D721Med (cell line): ENCODE measurements around the gene YEATS4.
A peak's percentile ranks its signal among the peaks of the same experiment; 100 is the strongest.

ENCODE experiments used
- DNase-seq: peaks from one replicate; pipeline ENCODE4 v3.0.0; 2011; ENCODE audit warnings: low spot score; ENCODE audit not compliant: insufficient read length
- FAIRE-seq: peaks from 2 replicates; lab custom pipeline; 2011; peaks lifted over from hg19 to GRCh38; lab: Jason Lieb, UNC
- TF ChIP-seq, protein P1 (sequence below): IDR thresholded peaks from 2 replicates; pipeline ENCODE4 v1.5.1; 2012; ENCODE audit warnings: mild to moderate bottlenecking, control low read depth; ENCODE audit not compliant: insufficient read depth; ENCODE audit errors: missing control alignments

The YEATS4 gene

DNA sequence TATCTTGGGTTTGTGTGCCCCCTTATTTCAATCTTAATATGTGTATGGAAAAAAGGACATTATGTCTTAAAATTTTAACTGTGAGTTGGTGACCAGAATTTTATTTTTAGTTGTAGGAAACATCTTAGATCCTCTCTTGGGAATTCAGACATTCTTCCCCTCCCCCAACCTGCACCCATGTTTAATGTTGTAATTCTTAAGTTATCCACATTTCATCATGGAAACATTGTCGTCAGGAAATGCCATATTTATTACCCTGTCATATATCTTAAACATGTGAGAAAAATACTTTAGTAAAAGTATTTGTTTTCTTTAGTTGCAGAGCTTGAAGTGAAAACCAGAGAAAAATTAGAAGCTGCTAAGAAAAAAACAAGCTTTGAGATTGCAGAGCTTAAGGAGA, 30.3 kb downstream of the YEATS4 start:
- DNase-seq (no peak), FAIRE-seq (no peak)
- TF ChIP-seq, protein P1, sequence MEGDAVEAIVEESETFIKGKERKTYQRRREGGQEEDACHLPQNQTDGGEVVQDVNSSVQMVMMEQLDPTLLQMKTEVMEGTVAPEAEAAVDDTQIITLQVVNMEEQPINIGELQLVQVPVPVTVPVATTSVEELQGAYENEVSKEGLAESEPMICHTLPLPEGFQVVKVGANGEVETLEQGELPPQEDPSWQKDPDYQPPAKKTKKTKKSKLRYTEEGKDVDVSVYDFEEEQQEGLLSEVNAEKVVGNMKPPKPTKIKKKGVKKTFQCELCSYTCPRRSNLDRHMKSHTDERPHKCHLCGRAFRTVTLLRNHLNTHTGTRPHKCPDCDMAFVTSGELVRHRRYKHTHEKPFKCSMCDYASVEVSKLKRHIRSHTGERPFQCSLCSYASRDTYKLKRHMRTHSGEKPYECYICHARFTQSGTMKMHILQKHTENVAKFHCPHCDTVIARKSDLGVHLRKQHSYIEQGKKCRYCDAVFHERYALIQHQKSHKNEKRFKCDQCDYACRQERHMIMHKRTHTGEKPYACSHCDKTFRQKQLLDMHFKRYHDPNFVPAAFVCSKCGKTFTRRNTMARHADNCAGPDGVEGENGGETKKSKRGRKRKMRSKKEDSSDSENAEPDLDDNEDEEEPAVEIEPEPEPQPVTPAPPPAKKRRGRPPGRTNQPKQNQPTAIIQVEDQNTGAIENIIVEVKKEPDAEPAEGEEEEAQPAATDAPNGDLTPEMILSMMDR = no peak

DNA sequence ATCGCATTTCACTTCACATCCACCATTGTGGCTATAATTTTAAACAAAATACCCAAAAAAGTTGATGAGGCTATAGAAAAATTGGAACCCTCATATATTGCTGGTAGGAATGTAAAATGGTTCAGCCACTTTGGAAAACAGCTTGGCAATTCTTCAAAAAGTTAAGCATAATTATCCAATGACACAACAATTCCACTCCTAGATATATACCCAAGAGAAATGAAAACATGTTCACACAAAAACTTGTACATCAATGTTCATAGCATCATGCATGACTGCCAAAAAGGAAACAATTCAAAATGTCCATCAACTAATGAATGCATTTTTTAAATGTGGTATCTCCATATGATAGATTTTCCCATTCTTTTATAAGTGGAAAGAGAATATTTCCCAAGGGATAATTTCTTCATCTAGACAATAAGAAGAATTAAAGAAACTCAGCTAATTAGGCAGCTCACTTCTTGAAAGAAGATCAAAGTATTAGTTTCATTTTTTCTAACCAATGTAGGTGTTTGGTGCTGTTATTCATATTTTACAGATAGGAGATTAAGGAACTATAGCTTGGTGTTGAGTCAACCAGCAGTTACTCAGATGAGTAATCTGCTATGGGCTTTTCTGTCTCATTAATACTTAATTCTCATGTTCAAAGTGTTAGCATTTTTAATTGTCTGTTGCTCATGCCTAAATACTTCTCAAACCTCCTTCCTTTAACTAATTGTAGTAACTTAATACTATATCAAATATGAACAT, 32.8 kb downstream of the YEATS4 start:
- TF ChIP-seq, protein P1 = no peak
- DNase-seq (no peak), FAIRE-seq (peak; percentile 58)

DNA sequence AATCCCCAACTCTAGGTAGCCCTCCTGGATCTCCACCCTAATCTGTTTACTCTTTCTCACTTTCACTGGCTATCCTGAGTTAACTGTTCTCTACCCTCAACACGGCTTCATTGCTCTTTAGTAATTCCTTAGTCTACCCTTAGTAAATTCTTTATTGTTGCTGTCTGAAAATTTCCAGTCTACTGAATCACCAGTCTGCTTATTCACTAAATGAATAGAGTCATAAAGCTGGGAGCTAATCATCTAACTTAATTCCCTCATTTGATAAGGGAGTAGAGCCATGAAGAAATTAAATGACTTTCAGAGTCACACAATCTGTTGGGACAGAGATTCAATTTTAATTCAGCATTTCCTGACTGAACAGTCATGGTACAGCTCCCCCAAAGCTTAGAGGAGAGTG, 36.5 kb downstream of the YEATS4 start:
- TF ChIP-seq, protein P1 = no peak

DNA sequence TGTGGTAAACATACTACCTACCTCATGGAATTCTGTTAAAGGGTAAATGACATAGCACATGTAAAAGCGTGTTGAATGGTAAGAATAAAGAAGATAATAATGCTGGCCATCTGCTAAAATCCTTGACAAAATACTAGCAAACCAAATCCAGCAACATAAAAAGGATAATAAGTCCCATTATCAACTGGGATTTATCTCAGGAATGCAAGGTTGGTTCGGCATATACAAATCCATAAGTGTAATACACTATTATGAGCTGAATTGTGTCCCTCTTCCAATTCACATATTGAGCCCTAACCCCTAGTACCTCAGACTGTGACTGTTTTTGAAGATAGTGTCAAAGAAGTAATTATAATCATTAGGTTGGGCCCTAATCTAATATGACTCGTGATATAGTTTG, 37.4 kb downstream of the YEATS4 start:
- DNase-seq = no peak
- TF ChIP-seq, protein P1 = no peak
- FAIRE-seq = no peak

More for the DNA sequence above, 36.5 kb downstream of the YEATS4 start:
- no peak for DNase-seq
- FAIRE-seq = peak; percentile 38

DNA sequence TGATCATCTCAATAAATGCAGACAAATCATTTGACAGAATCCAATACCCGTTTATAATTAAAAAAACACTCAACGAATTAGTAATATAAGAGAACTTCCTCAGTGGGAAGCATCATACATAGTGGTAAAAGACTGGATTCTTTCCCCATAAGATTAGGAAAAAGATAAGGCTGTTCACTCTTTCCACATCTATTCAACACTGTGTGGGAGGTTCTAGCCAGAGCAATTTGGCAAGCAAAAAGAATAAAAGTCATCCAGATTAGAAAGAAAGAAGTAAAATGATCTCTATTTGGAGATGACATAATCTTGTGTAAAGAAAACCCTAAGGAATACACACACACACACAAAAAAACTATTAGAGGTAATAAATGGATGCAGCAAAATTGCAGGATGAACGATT, 38.4 kb downstream of the YEATS4 start:
- TF ChIP-seq, protein P1 = no peak
- DNase-seq (no peak), FAIRE-seq (no peak)

DNA sequence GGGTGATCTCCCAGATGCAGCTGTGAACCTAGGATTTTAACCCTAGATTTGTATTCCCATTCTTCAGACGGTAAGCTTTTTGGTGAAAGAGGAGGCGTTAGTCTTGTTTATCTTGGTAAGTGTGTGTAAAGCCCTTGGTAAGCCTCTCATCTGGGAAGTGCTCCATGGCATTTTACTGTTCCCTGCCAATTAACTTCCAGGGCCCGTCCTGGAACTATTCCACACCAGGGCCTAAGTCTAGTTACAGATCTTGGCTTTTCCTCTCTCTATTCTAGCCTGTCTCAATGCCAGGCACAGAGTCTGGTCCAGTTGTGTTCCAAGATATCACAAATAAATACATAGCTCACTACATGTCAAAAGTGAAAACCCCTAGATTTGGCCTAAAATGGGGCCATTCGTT, 42.4 kb downstream of the YEATS4 start:
- FAIRE-seq (no peak), DNase-seq (no peak)

More for the DNA sequence above, 42.4 kb downstream of the YEATS4 start:
- TF ChIP-seq, protein P1 = no peak
